ENCODE results near the gene ASTN1. TPM values are rescaled to one million over a fixed set of nuclear protein-coding genes. Genes with fewer than 3 reads are reported as not detected.

The ASTN1 gene
- total and polyA plus RNA-seq, 2 of the 4 experiments (the other 2 are of a cell fraction): under 0.01 to 0.07 TPM

DNA sequence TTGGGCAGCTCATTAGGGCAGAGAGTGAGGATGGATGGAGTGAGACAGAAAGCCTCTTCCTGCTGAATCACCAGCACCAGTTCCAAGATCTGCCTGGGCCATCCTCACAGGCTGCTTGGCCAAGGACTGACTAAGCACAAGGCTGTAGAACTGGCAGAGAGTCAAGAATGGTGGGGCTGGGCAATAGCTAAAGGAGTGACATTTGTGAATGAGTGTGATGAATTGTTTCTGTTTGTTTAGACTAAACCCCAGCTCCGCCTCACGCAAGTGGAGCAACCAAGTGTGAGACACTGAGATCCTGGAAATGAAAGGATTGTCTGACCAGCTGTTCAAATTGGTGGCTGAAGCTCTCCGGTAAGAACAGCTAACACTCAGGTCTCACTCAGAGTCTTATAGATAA lies 44.8 kb upstream of the ASTN1 start:
- no peak overlapping the region for H4K5ac ChIP-seq (ENCODE audit: low read depth, low read length)
- peak overlapping the region; percentile 44 for H2AFZ ChIP-seq (replicated peaks; ENCODE audit: low read length, poor library complexity)
- H3K9me3 ChIP-seq (ENCODE audit: control insufficient read depth, insufficient read depth, low read length): no peaks in the 10 kb centered on the region
- no peak overlapping the region for H2BK5ac ChIP-seq (ENCODE audit: low read depth, low read length, poor library complexity, severe bottlenecking)
- in situ Hi-C loops (cut with MboI; ENCODE audit: low sequenced_read_pairs) (no loop called here), intact Hi-C loops (cut with micrococcal nuclease) (loop anchor here (5.0 kb wide), 2 partner anchors 48 to 718 kb away; no protein-coding TSS in a partner anchor), dilution Hi-C loops (cut with HindIII; ENCODE audit: low sequenced_read_pairs, unreplicated experiment) (no loop called here)
- no peak overlapping the region for H2AK9ac ChIP-seq (replicated peaks; ENCODE audit: low read depth, low read length, poor library complexity)
- no peak overlapping the region for H3K14ac ChIP-seq (replicated peaks; ENCODE audit: low read depth, low read length)
- ChIA-PET POLR2A (ENCODE audit: unreplicated experiment) (interaction anchor here (0.5 to 0.6 kb wide), 2 partner anchors 109 to 700 kb away, joined by 3 to 4 read pairs; no protein-coding TSS in a partner anchor), CTCF (interaction anchor here (0.6 to 1.1 kb wide), 9 partner anchors 26 to 832 kb away, joined by 3 to 4 read pairs (median 3); no protein-coding TSS in a partner anchor)
- TF ChIP-seq MAZ (IDR thresholded peaks at IDR 0.05; ENCODE audit: borderline replicate concordance, low read depth, low read length): peak; percentile 47; the same call in 1 of the 2 replicates
- TF ChIP-seq MAFK (IDR thresholded peaks at IDR 0.05; ENCODE audit: low read depth, low read length): peak; percentile 51; the same call in 1 of the 2 replicates
- TF ChIP-seq NFE2L2 (IDR thresholded peaks at IDR 0.05; ENCODE audit: low read depth, low read length): peak; percentile 76; the same call in 1 of the 2 replicates
- peak; percentile 75 for TF ChIP-seq RCOR1 (IDR thresholded peaks at IDR 0.05; ENCODE audit: insufficient replicate concordance, low read length)
- peak; percentile 63 for TF ChIP-seq CEBPB (IDR thresholded peaks at IDR 0.05; ENCODE audit: low read depth, low read length)
- TF ChIP-seq BHLHE40 (IDR thresholded peaks at IDR 0.05; ENCODE audit: low read depth, low read length): peak; percentile 21; the same call in 1 of the 2 replicates
- peak; percentile 66 for TF ChIP-seq FOS (IDR thresholded peaks at IDR 0.05; ENCODE audit: low read depth, low read length)
- TF ChIP-seq, protein P1, sequence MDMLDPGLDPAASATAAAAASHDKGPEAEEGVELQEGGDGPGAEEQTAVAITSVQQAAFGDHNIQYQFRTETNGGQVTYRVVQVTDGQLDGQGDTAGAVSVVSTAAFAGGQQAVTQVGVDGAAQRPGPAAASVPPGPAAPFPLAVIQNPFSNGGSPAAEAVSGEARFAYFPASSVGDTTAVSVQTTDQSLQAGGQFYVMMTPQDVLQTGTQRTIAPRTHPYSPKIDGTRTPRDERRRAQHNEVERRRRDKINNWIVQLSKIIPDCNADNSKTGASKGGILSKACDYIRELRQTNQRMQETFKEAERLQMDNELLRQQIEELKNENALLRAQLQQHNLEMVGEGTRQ (IDR thresholded peaks at IDR 0.05; ENCODE audit: low read depth, low read length): no peak
- TF ChIP-seq, protein P2, sequence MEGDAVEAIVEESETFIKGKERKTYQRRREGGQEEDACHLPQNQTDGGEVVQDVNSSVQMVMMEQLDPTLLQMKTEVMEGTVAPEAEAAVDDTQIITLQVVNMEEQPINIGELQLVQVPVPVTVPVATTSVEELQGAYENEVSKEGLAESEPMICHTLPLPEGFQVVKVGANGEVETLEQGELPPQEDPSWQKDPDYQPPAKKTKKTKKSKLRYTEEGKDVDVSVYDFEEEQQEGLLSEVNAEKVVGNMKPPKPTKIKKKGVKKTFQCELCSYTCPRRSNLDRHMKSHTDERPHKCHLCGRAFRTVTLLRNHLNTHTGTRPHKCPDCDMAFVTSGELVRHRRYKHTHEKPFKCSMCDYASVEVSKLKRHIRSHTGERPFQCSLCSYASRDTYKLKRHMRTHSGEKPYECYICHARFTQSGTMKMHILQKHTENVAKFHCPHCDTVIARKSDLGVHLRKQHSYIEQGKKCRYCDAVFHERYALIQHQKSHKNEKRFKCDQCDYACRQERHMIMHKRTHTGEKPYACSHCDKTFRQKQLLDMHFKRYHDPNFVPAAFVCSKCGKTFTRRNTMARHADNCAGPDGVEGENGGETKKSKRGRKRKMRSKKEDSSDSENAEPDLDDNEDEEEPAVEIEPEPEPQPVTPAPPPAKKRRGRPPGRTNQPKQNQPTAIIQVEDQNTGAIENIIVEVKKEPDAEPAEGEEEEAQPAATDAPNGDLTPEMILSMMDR (conservative IDR thresholded peaks at IDR 0.05; ENCODE audit: low read depth, low read length): no peak
- H3K9ac ChIP-seq (ENCODE audit: low read depth, low read length): no peak overlapping the region
- no peaks in the 10 kb centered on the region for H3K36me3 ChIP-seq (ENCODE audit: control insufficient read depth, insufficient read depth, low read length)
- WGBS, 2 experiments (ENCODE audit: extremely low coverage in 2 of 2, insufficient read length in 1 of 2): no CpG with 5 or more reads among the region's 3 CpGs
- H3K56ac ChIP-seq (ENCODE audit: extremely low read depth, insufficient read depth, low read length): no peak overlapping the region
- H4K91ac ChIP-seq (ENCODE audit: insufficient read depth, low read depth, low read length): no peak overlapping the region
- no peak overlapping the region for H2BK20ac ChIP-seq (ENCODE audit: low read depth, low read length)
- H3K18ac ChIP-seq (ENCODE audit: low read depth, low read length): no peak overlapping the region
- H2BK120ac ChIP-seq (ENCODE audit: low read depth, low read length): 0 out of 2 replicates have a peak overlapping the region, but pooled peaks have one; percentile 90
- peaks cover 5% of the 10 kb centered on the region for H3K9me1 ChIP-seq (ENCODE audit: insufficient read depth, low read length)
- no peak overlapping the region for H3K4ac ChIP-seq (ENCODE audit: low read depth, low read length)
- H3K4me3 ChIP-seq (ENCODE audit: insufficient read depth, low read depth, low read length): no peak overlapping the region
- peaks cover 6% of the 10 kb centered on the region for H3K4me1 ChIP-seq (ENCODE audit: control insufficient read depth, insufficient read depth, low read length)
- no peak overlapping the region for H2BK15ac ChIP-seq (ENCODE audit: low read depth, low read length)
- no peak overlapping the region for H2AK5ac ChIP-seq (ENCODE audit: low read depth, low read length)
- H3K79me1 ChIP-seq (ENCODE audit: low read depth in 1 of 2, low read length in 2 of 2): no peaks in the 10 kb centered on the region
- no peak overlapping the region for H3K23ac ChIP-seq (ENCODE audit: low read depth, low read length)
- no peak overlapping the region for H4K8ac ChIP-seq (ENCODE audit: low read depth in 2 of 2, low read length in 2 of 2)
- H3K4me2 ChIP-seq (ENCODE audit: low read depth, low read length): no peak overlapping the region
- H3K27me3 ChIP-seq (ENCODE audit: control insufficient read depth, insufficient read depth, low read length): no peaks in the 10 kb centered on the region
- peak; percentile 97 for ATAC-seq (ENCODE audit: low read depth)
- peak; percentile 100 for DNase-seq
- BruUV-seq (replicated peaks): no TSS peak
- H4K20me1 ChIP-seq (ENCODE audit: insufficient read depth, low read length): no peaks in the 10 kb centered on the region
- H3K27ac ChIP-seq (ENCODE audit: insufficient read depth, low read length): no peak overlapping the region

Measured in IMR-90 (cell line).